PC-9 (cell line): Measurements from ENCODE around the gene TSPEAR. TPM values are rescaled to one million over a fixed set of nuclear protein-coding genes. Genes with fewer than 3 reads are reported as not detected.

Experiments
- BruUV-seq: library from RNA; stranded (reverse); fragments of 400-500 nt; replicated peaks from 2 replicates; lab custom pipeline; 2021; lab: Mats Ljungman, UMichigan
- CTCF ChIA-PET: fragments of 300-600 bp; sonication (Branson Sonifier 250); formaldehyde crosslinking; loops from one replicate; lab custom pipeline; 2022; ENCODE audit warnings: antibody characterized with exemption; lab: Charles Lee
- POLR2A ChIA-PET: fragments of 300-600 bp; sonication (Branson Sonifier 250); formaldehyde crosslinking; loops from one replicate; lab custom pipeline; 2022; ENCODE audit warnings: antibody characterized with exemption; ENCODE audit not compliant: unreplicated experiment; lab: Charles Lee
- DNase-seq, 2 experiments: peaks; one replicate each; pipeline versions ENCODE4 v3.0.0 to v3.0.0-alpha.2; 2015 to 2022; ENCODE audit warnings: mixed read lengths in 1 of 2
- H2AFZ ChIP-seq: fragments of 200-600 bp; sonication (generic); 2 replicates; pipeline ENCODE4 v1.8.1; 2017; ENCODE audit warnings: antibody characterized with exemption
- H3F3A ChIP-seq: fragments of 200-600 bp; sonication (generic); 2 replicates; pipeline ENCODE4 v1.8.1; 2017; ENCODE audit warnings: antibody characterized with exemption, mild to moderate bottlenecking, low read depth; ENCODE audit not compliant: insufficient read depth
- H3K27ac ChIP-seq: fragments of 200-600 bp; sonication (generic); 2 replicates; pipeline ENCODE4 v1.6.1; 2016; ENCODE audit warnings: mixed run types
- H3K27me3 ChIP-seq: fragments of 200-600 bp; sonication (generic); 2 replicates; pipeline ENCODE4 v1.6.1; 2016; ENCODE audit warnings: low read depth, mixed run types; ENCODE audit not compliant: insufficient read depth
- H3K36me3 ChIP-seq: fragments of 200-600 bp; sonication (generic); 2 replicates; pipeline ENCODE4 v1.6.1; 2016; ENCODE audit warnings: low read depth, mixed run types
- H3K4me1 ChIP-seq: fragments of 200-600 bp; sonication (generic); replicated peaks from 2 replicates; pipeline ENCODE4 v1.6.1; 2016; ENCODE audit warnings: mixed run types; ENCODE audit not compliant: insufficient read depth
- H3K4me2 ChIP-seq: fragments of 200-600 bp; sonication (generic); 2 replicates; pipeline ENCODE4 v1.6.1; 2017; ENCODE audit warnings: mixed run types
- H3K4me3 ChIP-seq: fragments of 200-600 bp; sonication (generic); 2 replicates; pipeline ENCODE4 v1.6.1; 2016; ENCODE audit warnings: mixed run types
- H3K79me2 ChIP-seq: fragments of 200-600 bp; sonication (generic); 2 replicates; pipeline ENCODE4 v1.6.1; 2017; ENCODE audit warnings: low read depth, mixed run types
- H3K9me2 ChIP-seq: fragments of 200-600 bp; sonication (generic); 2 replicates; pipeline ENCODE4 v1.8.1; 2017; ENCODE audit warnings: mild to moderate bottlenecking; ENCODE audit not compliant: insufficient read depth
- H3K9me3 ChIP-seq: fragments of 200-600 bp; sonication (generic); 2 replicates; pipeline ENCODE4 v1.8.1; 2016; ENCODE audit warnings: low read depth; ENCODE audit not compliant: insufficient read depth
- H4K20me1 ChIP-seq: fragments of 200-600 bp; sonication (generic); 2 replicates; pipeline ENCODE4 v1.8.1; 2017; ENCODE audit not compliant: insufficient read depth
- EZH2 ChIP-seq: fragments of 200-600 bp; sonication (generic); IDR thresholded peaks from 2 replicates; pipeline ENCODE4 v1.8.0; 2017; ENCODE audit warnings: antibody characterized with exemption, low read depth
- intact Hi-C: fragments of 100-400 bp; cut with micrococcal nuclease; formaldehyde crosslinking; loops from one replicate; pipeline ENCODE4 v1.10.0; 2022; ENCODE audit not compliant: unreplicated experiment
- total RNA-seq: library from RNA; stranded (reverse); gene quantifications from 2 replicates; pipeline ENCODE4 v1.2.3, GENCODE V29; 2021
- TF ChIP-seq, protein P1 (sequence below): fragments of 200-600 bp; sonication (generic); conservative IDR thresholded peaks from 2 replicates; pipeline ENCODE4 v1.6.1; 2017; ENCODE audit warnings: mixed run types, antibody characterized with exemption, mild to moderate bottlenecking, moderate library complexity

TSPEAR gene
- total RNA-seq, 1 experiment from 2014 or later, result not detected

DNA sequence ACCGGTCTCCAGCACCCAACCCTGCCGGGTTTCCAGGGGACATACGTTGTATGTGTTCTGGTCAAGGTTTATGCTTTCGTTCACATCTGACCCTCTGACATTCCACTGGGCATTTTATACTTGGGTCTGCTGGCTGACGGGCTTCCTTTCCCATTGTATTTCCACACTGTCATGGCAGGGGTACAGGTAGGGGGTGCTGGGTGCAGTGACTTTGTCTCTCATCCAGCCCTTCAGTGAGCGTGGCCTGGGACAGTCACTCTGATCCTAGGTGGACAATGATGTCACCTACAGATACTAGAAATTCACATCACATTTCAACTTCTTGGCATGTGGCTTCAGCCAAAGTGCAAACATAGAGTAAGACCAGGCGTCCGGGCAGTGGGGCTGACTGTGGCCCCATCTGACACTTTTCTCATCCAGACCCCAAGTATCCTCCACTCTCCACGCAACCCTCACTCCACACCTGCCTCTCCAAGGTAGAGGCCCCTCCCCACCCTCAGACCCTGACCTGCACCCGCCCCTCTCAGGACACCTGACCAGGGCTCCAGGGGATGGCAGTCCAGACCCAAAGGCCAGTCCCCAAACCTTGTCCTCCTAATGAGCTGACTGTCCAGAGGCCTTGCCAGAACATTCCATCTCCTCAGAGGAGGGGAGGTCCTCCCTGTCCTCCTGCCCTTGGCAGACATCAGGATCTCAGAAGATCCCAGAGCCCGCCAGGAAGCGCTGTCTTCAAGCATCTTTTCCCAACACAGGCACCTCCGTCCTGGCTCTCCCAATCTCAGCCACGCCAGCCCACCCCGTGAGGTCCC lies 75.0 kb downstream of the TSPEAR start:
- no TSS peak for BruUV-seq
- TF ChIP-seq EZH2, result no peak
- TF ChIP-seq, protein P1, sequence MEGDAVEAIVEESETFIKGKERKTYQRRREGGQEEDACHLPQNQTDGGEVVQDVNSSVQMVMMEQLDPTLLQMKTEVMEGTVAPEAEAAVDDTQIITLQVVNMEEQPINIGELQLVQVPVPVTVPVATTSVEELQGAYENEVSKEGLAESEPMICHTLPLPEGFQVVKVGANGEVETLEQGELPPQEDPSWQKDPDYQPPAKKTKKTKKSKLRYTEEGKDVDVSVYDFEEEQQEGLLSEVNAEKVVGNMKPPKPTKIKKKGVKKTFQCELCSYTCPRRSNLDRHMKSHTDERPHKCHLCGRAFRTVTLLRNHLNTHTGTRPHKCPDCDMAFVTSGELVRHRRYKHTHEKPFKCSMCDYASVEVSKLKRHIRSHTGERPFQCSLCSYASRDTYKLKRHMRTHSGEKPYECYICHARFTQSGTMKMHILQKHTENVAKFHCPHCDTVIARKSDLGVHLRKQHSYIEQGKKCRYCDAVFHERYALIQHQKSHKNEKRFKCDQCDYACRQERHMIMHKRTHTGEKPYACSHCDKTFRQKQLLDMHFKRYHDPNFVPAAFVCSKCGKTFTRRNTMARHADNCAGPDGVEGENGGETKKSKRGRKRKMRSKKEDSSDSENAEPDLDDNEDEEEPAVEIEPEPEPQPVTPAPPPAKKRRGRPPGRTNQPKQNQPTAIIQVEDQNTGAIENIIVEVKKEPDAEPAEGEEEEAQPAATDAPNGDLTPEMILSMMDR, result no peak
- Histone ChIP-seq H3F3A (no peaks in the 10 kb centered on the region), H3K79me2 (no peaks in the 10 kb centered on the region), H4K20me1 (no peaks in the 10 kb centered on the region), H3K27me3 (peaks cover 39% of the 10 kb centered on the region), H2AFZ (no peak overlapping the region), H3K4me2 (no peak overlapping the region), H3K9me3 (no peaks in the 10 kb centered on the region), H3K9me2 (no peaks in the 10 kb centered on the region), H3K4me1 (no peaks in the 10 kb centered on the region), H3K27ac (no peak overlapping the region), H3K36me3 (no peaks in the 10 kb centered on the region), H3K4me3 (no peak overlapping the region)
- no peak for DNase-seq
- CTCF ChIA-PET, result no interaction called here
- intact Hi-C loops, result no loop called here
- POLR2A ChIA-PET, result no interaction called here

DNA sequence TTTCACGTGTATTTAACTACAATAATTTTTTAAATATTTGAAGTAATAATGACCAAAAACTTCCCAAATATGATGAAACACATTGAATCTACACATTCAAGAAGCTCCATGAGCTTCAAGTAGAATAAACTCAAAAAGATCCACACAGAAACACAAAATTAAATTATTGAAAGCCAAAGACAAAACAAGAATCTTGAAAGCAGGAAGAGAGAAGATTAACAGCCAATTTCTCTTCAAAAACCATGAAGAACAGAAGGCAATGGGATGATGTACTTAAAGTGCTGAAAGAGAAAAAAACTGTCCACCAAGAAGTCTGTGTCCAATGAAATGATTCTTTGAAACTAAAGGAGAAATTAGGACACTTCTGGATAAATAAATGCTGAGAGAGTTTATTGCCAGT lies 79.3 kb downstream of the TSPEAR start:
- H3K27ac ChIP-seq, result no peak overlapping the region
- H3K4me3 ChIP-seq, result no peak overlapping the region
- H3K4me2 ChIP-seq, result no peak overlapping the region
- no TSS peak for BruUV-seq
- H3K36me3 ChIP-seq, result no peaks in the 10 kb centered on the region
- H3F3A ChIP-seq, result no peaks in the 10 kb centered on the region
- H3K27me3 ChIP-seq, result peaks cover 47% of the 10 kb centered on the region
- H3K4me1 ChIP-seq, result no peaks in the 10 kb centered on the region
- H3K9me2 ChIP-seq, result no peaks in the 10 kb centered on the region
- DNase-seq, result no peak
- H3K79me2 ChIP-seq, result no peaks in the 10 kb centered on the region
- TF ChIP-seq EZH2, result no peak
- TF ChIP-seq, protein P1, result no peak
- no peaks in the 10 kb centered on the region for H3K9me3 ChIP-seq
- intact Hi-C loops, result no loop called here
- H4K20me1 ChIP-seq, result no peaks in the 10 kb centered on the region
- ChIA-PET CTCF (no interaction called here), POLR2A (no interaction called here)
- no peak overlapping the region for H2AFZ ChIP-seq

DNA sequence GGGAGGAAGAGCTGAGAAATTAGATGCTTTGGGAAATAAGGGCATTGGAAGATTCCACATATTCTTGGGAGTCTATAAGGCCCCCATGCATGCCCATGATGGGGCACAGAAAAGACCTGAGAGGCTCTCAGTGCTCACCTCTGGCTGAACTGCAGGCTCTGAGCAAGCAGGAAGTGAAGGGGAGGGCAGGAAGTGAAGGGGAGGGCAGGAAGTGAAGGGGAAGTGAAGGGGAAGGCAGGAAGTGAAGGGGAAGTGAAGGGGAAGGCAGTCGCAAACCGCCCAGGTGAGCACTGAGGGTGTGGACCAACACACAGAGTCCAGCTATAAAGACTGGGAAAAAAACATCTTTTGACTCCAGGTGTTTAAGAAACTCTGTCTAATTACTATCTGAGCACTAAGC lies 80.9 kb downstream of the TSPEAR start:
- ChIA-PET CTCF (no interaction called here), POLR2A (no interaction called here)
- Histone ChIP-seq H3K4me1 (no peaks in the 10 kb centered on the region), H4K20me1 (no peaks in the 10 kb centered on the region), H3K4me2 (no peak overlapping the region), H3K27ac (no peak overlapping the region), H3K9me2 (no peaks in the 10 kb centered on the region), H3K79me2 (no peaks in the 10 kb centered on the region), H3K27me3 (peaks cover 38% of the 10 kb centered on the region), H3K9me3 (no peaks in the 10 kb centered on the region), H3K36me3 (no peaks in the 10 kb centered on the region), H3K4me3 (no peak overlapping the region), H2AFZ (no peak overlapping the region), H3F3A (no peaks in the 10 kb centered on the region)
- intact Hi-C loops, result no loop called here
- no peak for TF ChIP-seq EZH2
- TF ChIP-seq, protein P1, result no peak
- DNase-seq, result no peak
- no TSS peak for BruUV-seq
